ENCODE results near the gene ARHGAP24. TPM values are rescaled to one million over a fixed set of nuclear protein-coding genes. Genes with fewer than 3 reads are reported as not detected.
"Not testable (repeated sequence)": the region's sequence is repeated elsewhere in the genome, so short reads cannot be mapped to it uniquely, and the experiment has no call there.

Gene ARHGAP24
- total RNA-seq, 3 donors from 2014 or later: 5.2 to 11.6 (median 6.7) TPM

GRCh38 chr4:85909851-85910250 is 434.9 kb downstream of the ARHGAP24 start:
- Histone ChIP-seq H3K4me1 (ENCODE audit: low read depth) (peaks cover 13% of the 10 kb centered on the region), H3K4me3 (no peak overlapping the region), H3K36me3 (ENCODE audit: low read depth) (no peaks in the 10 kb centered on the region), H3K9me3 (no peaks in the 10 kb centered on the region)
- intact Hi-C loops (cut with DNase I, micrococcal nuclease): no loop called here
- ATAC-seq (peak; percentile 30), DNase-seq (peak in 2 of 3 donors; percentile 40 to 49)
- TF ChIP-seq, protein P1, sequence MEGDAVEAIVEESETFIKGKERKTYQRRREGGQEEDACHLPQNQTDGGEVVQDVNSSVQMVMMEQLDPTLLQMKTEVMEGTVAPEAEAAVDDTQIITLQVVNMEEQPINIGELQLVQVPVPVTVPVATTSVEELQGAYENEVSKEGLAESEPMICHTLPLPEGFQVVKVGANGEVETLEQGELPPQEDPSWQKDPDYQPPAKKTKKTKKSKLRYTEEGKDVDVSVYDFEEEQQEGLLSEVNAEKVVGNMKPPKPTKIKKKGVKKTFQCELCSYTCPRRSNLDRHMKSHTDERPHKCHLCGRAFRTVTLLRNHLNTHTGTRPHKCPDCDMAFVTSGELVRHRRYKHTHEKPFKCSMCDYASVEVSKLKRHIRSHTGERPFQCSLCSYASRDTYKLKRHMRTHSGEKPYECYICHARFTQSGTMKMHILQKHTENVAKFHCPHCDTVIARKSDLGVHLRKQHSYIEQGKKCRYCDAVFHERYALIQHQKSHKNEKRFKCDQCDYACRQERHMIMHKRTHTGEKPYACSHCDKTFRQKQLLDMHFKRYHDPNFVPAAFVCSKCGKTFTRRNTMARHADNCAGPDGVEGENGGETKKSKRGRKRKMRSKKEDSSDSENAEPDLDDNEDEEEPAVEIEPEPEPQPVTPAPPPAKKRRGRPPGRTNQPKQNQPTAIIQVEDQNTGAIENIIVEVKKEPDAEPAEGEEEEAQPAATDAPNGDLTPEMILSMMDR (IDR thresholded peaks at IDR 0.05): no peak

DNA sequence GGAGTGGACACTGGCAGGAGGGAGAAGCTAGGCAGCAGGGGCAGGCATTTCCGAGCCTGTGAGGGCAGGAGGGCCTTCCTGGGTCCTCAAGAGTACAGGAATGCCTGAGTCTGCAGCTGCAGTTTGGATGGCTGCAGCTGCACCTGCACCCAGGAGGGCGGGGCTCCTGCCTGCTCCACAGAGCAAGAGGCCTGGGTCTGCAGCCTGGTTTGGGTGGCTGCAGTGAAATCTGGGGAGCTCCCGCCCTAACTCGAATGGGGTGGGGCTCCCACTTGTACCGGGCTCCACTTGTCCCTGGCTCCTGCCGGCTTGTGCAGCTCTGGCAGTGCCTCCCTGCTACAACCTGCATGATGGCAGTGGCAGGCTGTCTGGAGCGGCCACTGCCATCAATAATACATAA is 436.0 kb downstream of the ARHGAP24 start:
- ATAC-seq: peak; percentile 8
- peaks cover 12% of the 10 kb centered on the region for H3K4me1 ChIP-seq (ENCODE audit: low read depth)
- DNase-seq: peak in 1 of 3 donors; percentile 39
- no peaks in the 10 kb centered on the region for H3K9me3 ChIP-seq
- intact Hi-C loops (cut with DNase I, micrococcal nuclease): no loop called here
- no peaks in the 10 kb centered on the region for H3K36me3 ChIP-seq (ENCODE audit: low read depth)
- TF ChIP-seq, protein P1 (IDR thresholded peaks at IDR 0.05): no peak
- no peak overlapping the region for H3K4me3 ChIP-seq

- no peak for DNase-seq
- peak; percentile 92 for ATAC-seq
- TF ChIP-seq, protein P1 (IDR thresholded peaks at IDR 0.05): no peak
- Histone ChIP-seq H3K4me1 (ENCODE audit: low read depth) (peaks cover 9% of the 10 kb centered on the region), H3K36me3 (ENCODE audit: low read depth) (no peaks in the 10 kb centered on the region), H3K4me3 (no peak overlapping the region), H3K9me3 (no peaks in the 10 kb centered on the region)
- intact Hi-C loops (cut with DNase I, micrococcal nuclease): no loop called here
Measured at GRCh38 chr4:85913931-85914694, 439.2 kb downstream of the ARHGAP24 start.

DNA sequence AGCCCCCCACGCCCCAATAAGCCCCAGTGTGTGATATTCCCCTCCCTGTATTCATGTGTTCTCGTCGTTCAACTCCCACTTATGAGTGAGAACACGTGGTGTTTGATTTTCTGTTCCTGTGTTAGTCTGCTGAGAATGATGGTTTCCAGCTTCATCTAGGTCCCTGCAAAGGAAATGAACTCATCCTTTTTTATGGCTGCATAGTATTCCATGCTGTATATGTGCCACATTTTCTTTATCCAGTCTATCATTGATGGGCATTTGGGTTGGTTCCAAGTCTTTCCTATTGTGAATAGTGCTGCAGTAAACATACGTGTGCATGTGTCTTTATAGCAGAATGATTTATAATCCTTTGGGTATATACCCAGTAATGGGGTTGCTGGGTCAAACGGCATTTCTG is 440.6 kb downstream of the ARHGAP24 start:
- ATAC-seq; H3K36me3 ChIP-seq (ENCODE audit: low read depth); DNase-seq; H3K4me3 ChIP-seq; intact Hi-C loops (cut with DNase I, micrococcal nuclease); H3K9me3 ChIP-seq: not testable (repeated sequence)
- H3K4me1 ChIP-seq (ENCODE audit: low read depth): peaks cover 17% of the 10 kb centered on the region

DNA sequence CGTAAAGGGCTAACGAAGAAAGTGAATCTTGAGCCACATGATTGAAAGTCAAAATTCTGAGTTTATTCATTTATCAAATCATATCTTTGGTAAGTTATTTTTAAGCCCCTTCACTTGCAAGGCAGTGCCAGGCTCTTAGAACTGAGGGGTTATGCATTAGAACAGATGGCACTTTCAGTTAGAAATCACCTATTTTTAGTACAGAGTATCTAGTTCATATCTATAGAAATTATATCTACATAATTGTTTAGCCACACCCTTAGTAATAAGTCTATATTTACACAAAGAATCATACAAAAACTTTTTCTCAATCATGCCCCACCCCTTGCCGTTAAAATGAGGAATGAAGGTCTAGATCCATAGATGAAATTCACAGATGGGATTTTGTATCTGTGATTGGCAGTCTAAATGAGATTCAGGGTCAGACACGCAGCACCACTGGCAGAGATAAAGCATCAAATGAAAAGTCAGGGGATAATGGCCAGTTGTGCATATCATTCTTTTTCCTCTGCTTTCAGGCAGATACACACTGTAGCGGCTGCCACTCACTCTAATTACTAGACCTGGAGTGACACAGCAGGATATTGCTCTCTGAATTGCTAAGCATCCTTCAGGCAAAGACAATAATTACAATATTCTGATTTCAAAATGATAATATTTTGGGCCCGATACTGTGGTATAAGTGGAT is 444.4 kb downstream of the ARHGAP24 start:
- ATAC-seq: no peak
- DNase-seq: no peak
- H3K9me3 ChIP-seq: no peaks in the 10 kb centered on the region
- H3K4me1 ChIP-seq (ENCODE audit: low read depth): peaks cover 15% of the 10 kb centered on the region
- H3K4me3 ChIP-seq: no peak overlapping the region
- H3K36me3 ChIP-seq (ENCODE audit: low read depth): no peaks in the 10 kb centered on the region
- TF ChIP-seq, protein P1 (IDR thresholded peaks at IDR 0.05): no peak
- intact Hi-C loops (cut with DNase I, micrococcal nuclease): no loop called here

DNA sequence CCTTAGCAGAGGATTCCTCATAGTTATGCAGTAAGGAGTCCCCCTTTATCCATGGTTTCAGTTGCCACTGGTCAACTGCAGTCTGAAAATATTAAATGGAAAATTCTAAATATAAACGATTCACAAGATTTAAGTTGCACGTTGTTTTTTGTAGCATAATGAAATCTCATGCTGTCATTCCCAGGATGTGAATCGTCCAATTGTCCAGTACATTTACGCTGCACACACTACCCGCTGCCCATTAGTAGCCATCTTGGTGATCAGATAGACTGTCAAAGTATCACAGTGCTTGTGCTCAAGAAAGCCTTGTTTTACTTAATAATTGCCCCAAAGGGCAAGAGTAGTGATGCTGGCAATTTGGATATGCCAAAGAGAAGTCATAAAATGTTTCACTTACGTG is 450.1 kb downstream of the ARHGAP24 start:
- H3K4me1 ChIP-seq (ENCODE audit: low read depth): peaks cover 6% of the 10 kb centered on the region
- DNase-seq (no peak), ATAC-seq (no peak)
- H3K36me3 ChIP-seq (ENCODE audit: low read depth): no peaks in the 10 kb centered on the region
- intact Hi-C loops (cut with DNase I, micrococcal nuclease): no loop called here
- no peaks in the 10 kb centered on the region for H3K9me3 ChIP-seq
- TF ChIP-seq, protein P1 (IDR thresholded peaks at IDR 0.05): no peak
- H3K4me3 ChIP-seq: no peak overlapping the region
